GM13977 (cell line): ENCODE measurements around the gene NPFFR1.

Experiments
- DNase-seq: peaks from one replicate; pipeline ENCODE4 v3.0.0; 2012; ENCODE audit warnings: low spot score
- CTCF ChIP-seq: IDR thresholded peaks from 2 replicates; pipeline ENCODE4 v1.5.1; 2012; ENCODE audit warnings: mild to moderate bottlenecking, control low read depth; ENCODE audit not compliant: insufficient read depth; ENCODE audit errors: extremely low read depth, missing control alignments
- in situ Hi-C: fragments of 300-500 bp; cut with MboI; formaldehyde crosslinking; loops from one replicate; pipeline ENCODE4 v1.12.0; 2022; ENCODE audit warnings: low sequenced_read_pairs, low pct_unique_long_range_greater_than_20kb, mixed read lengths, inconsistent platforms; ENCODE audit not compliant: unreplicated experiment

The NPFFR1 gene

GRCh38 chr10:70206762-70207161, 77.0 kb downstream of the NPFFR1 start:
- DNase-seq: no peak
- in situ Hi-C loops: no loop called here
- no peak for TF ChIP-seq CTCF

GRCh38 chr10:70201105-70201504, 82.7 kb downstream of the NPFFR1 start:
- DNase-seq: no peak
- in situ Hi-C loops: no loop called here
- no peak for TF ChIP-seq CTCF

- TF ChIP-seq CTCF: no peak
- no peak for DNase-seq
- in situ Hi-C loops: no loop called here
Measured at GRCh38 chr10:70198696-70199466, 84.9 kb downstream of the NPFFR1 start.
